ENCODE results near the gene CEBPB. TPM values are rescaled to one million over a fixed set of nuclear protein-coding genes. Genes with fewer than 3 reads are reported as not detected.

Gene CEBPB
- total and polyA plus RNA-seq, 4 donors, result 5.3 to 8.3 (median 5.5) TPM

- no peak for DNase-seq (ENCODE audit: low read depth in 4 of 6, low spot score in 6 of 6)
- WGBS (ENCODE audit: insufficient coverage), result 94% methylated on average over 14 of the region's 14 CpGs
- H3K27me3 ChIP-seq (ENCODE audit: control insufficient read depth, insufficient read depth, low read length), result no peaks in the 10 kb centered on the region
- no peak overlapping the region for H3K27ac ChIP-seq (ENCODE audit: low read depth, low read length)
- no peaks in the 10 kb centered on the region for H3K36me3 ChIP-seq (ENCODE audit: control insufficient read depth, insufficient read depth, low read length)
- H3K9me3 ChIP-seq (ENCODE audit: control insufficient read depth, insufficient read depth, low read length), result no peaks in the 10 kb centered on the region
- no peak overlapping the region for H3K4me3 ChIP-seq (ENCODE audit: low read depth, low read length)
- H3K4me1 ChIP-seq (ENCODE audit: control insufficient read depth, insufficient read depth, low read length), result no peaks in the 10 kb centered on the region
Observed at GRCh38 chr20:50217207-50217949, 26.7 kb downstream of the CEBPB start.

- H3K27me3 ChIP-seq (ENCODE audit: control insufficient read depth, insufficient read depth, low read length), result no peaks in the 10 kb centered on the region
- no peak overlapping the region for H3K4me3 ChIP-seq (ENCODE audit: low read depth, low read length)
- H3K9me3 ChIP-seq (ENCODE audit: control insufficient read depth, insufficient read depth, low read length), result no peaks in the 10 kb centered on the region
- no peak overlapping the region for H3K27ac ChIP-seq (ENCODE audit: low read depth, low read length)
- no peaks in the 10 kb centered on the region for H3K36me3 ChIP-seq (ENCODE audit: control insufficient read depth, insufficient read depth, low read length)
- no peaks in the 10 kb centered on the region for H3K4me1 ChIP-seq (ENCODE audit: control insufficient read depth, insufficient read depth, low read length)
- DNase-seq (ENCODE audit: low read depth in 4 of 6, low spot score in 6 of 6), result no peak
- 52% methylated on average over 4 of the region's 5 CpGs for WGBS (ENCODE audit: insufficient coverage)
Observed at GRCh38 chr20:50218987-50219435, 28.4 kb downstream of the CEBPB start.

- Histone ChIP-seq H3K36me3 (ENCODE audit: control insufficient read depth, insufficient read depth, low read length) (no peaks in the 10 kb centered on the region), H3K27ac (ENCODE audit: low read depth, low read length) (no peak overlapping the region), H3K27me3 (ENCODE audit: control insufficient read depth, insufficient read depth, low read length) (no peaks in the 10 kb centered on the region), H3K9me3 (ENCODE audit: control insufficient read depth, insufficient read depth, low read length) (no peaks in the 10 kb centered on the region), H3K4me1 (ENCODE audit: control insufficient read depth, insufficient read depth, low read length) (peaks cover 3% of the 10 kb centered on the region), H3K4me3 (ENCODE audit: low read depth, low read length) (no peak overlapping the region)
- 100% methylated on average over 3 of the region's 4 CpGs for WGBS (ENCODE audit: insufficient coverage)
- no peak for DNase-seq (ENCODE audit: low read depth in 4 of 6, low spot score in 6 of 6)
Observed at GRCh38 chr20:50219600-50219999, 29.0 kb downstream of the CEBPB start.

- Histone ChIP-seq H3K4me1 (ENCODE audit: control insufficient read depth, insufficient read depth, low read length) (peaks cover 5% of the 10 kb centered on the region), H3K27me3 (ENCODE audit: control insufficient read depth, insufficient read depth, low read length) (no peaks in the 10 kb centered on the region), H3K36me3 (ENCODE audit: control insufficient read depth, insufficient read depth, low read length) (no peaks in the 10 kb centered on the region), H3K9me3 (ENCODE audit: control insufficient read depth, insufficient read depth, low read length) (no peaks in the 10 kb centered on the region), H3K27ac (ENCODE audit: low read depth, low read length) (no peak overlapping the region), H3K4me3 (ENCODE audit: low read depth, low read length) (no peak overlapping the region)
- DNase-seq (ENCODE audit: low read depth in 4 of 6, low spot score in 6 of 6), result no peak
- 81% methylated on average over 6 of the region's 11 CpGs for WGBS (ENCODE audit: insufficient coverage)
Observed at GRCh38 chr20:50220093-50220893, 29.7 kb downstream of the CEBPB start.

- Histone ChIP-seq H3K36me3 (ENCODE audit: control insufficient read depth, insufficient read depth, low read length) (no peaks in the 10 kb centered on the region), H3K9me3 (ENCODE audit: control insufficient read depth, insufficient read depth, low read length) (no peaks in the 10 kb centered on the region), H3K4me3 (ENCODE audit: low read depth, low read length) (no peak overlapping the region), H3K27ac (ENCODE audit: low read depth, low read length) (no peak overlapping the region), H3K27me3 (ENCODE audit: control insufficient read depth, insufficient read depth, low read length) (no peaks in the 10 kb centered on the region), H3K4me1 (ENCODE audit: control insufficient read depth, insufficient read depth, low read length) (peaks cover 5% of the 10 kb centered on the region)
- 77% methylated on average over 4 of the region's 13 CpGs for WGBS (ENCODE audit: insufficient coverage)
- no peak for DNase-seq (ENCODE audit: low read depth in 4 of 6, low spot score in 6 of 6)
Observed at GRCh38 chr20:50220894-50221365, 30.3 kb downstream of the CEBPB start.

GRCh38 chr20:50221501-50222308, 31.1 kb downstream of the CEBPB start:
- Histone ChIP-seq H3K9me3 (ENCODE audit: control insufficient read depth, insufficient read depth, low read length) (no peaks in the 10 kb centered on the region), H3K4me3 (ENCODE audit: low read depth, low read length) (no peak overlapping the region), H3K27ac (ENCODE audit: low read depth, low read length) (no peak overlapping the region), H3K36me3 (ENCODE audit: control insufficient read depth, insufficient read depth, low read length) (no peaks in the 10 kb centered on the region), H3K4me1 (ENCODE audit: control insufficient read depth, insufficient read depth, low read length) (peaks cover 11% of the 10 kb centered on the region), H3K27me3 (ENCODE audit: control insufficient read depth, insufficient read depth, low read length) (no peaks in the 10 kb centered on the region)
- WGBS (ENCODE audit: insufficient coverage), result 79% methylated on average over 18 of the region's 18 CpGs
- peak in 1 of 6 donors; percentile 28 for DNase-seq (ENCODE audit: low read depth in 4 of 6, low spot score in 6 of 6)

- Histone ChIP-seq H3K9me3 (ENCODE audit: control insufficient read depth, insufficient read depth, low read length) (no peaks in the 10 kb centered on the region), H3K27ac (ENCODE audit: low read depth, low read length) (no peak overlapping the region), H3K4me1 (ENCODE audit: control insufficient read depth, insufficient read depth, low read length) (peaks cover 11% of the 10 kb centered on the region), H3K27me3 (ENCODE audit: control insufficient read depth, insufficient read depth, low read length) (no peaks in the 10 kb centered on the region), H3K4me3 (ENCODE audit: low read depth, low read length) (no peak overlapping the region), H3K36me3 (ENCODE audit: control insufficient read depth, insufficient read depth, low read length) (no peaks in the 10 kb centered on the region)
- WGBS (ENCODE audit: insufficient coverage), result 86% methylated on average over 12 of the region's 12 CpGs
- no peak for DNase-seq (ENCODE audit: low read depth in 4 of 6, low spot score in 6 of 6)
Observed at GRCh38 chr20:50222309-50223038, 31.8 kb downstream of the CEBPB start.

- H3K27me3 ChIP-seq (ENCODE audit: control insufficient read depth, insufficient read depth, low read length), result no peaks in the 10 kb centered on the region
- no peaks in the 10 kb centered on the region for H3K9me3 ChIP-seq (ENCODE audit: control insufficient read depth, insufficient read depth, low read length)
- 87% methylated on average over 21 of the region's 28 CpGs for WGBS (ENCODE audit: insufficient coverage)
- no peak overlapping the region for H3K4me3 ChIP-seq (ENCODE audit: low read depth, low read length)
- DNase-seq (ENCODE audit: low read depth in 4 of 6, low spot score in 6 of 6), result no peak
- no peak overlapping the region for H3K27ac ChIP-seq (ENCODE audit: low read depth, low read length)
- H3K4me1 ChIP-seq (ENCODE audit: control insufficient read depth, insufficient read depth, low read length), result peaks cover 11% of the 10 kb centered on the region
- H3K36me3 ChIP-seq (ENCODE audit: control insufficient read depth, insufficient read depth, low read length), result no peaks in the 10 kb centered on the region
Observed at GRCh38 chr20:50223039-50224005, 32.7 kb downstream of the CEBPB start.

Measured in spinal cord (tissue), 10 donors.